Activated CD4-positive, alpha-beta T cell treated with anti-CD3 and anti-CD28 coated beads, Interleukin-2, amount 10 ng/mL, durations not matched to agents 24 days and 14 days (primary cell): Measurements from ENCODE around the gene RCSD1. TPM values are rescaled to one million over a fixed set of nuclear protein-coding genes. Genes with fewer than 3 reads are reported as not detected.
A peak's percentile ranks its signal among the peaks of the same experiment; 100 is the strongest.

Source experiments
- DNase-seq: peaks from one replicate; pipeline ENCODE4 v3.0.0; 2022
- H3K27ac Mint-ChIP-seq: one replicate; pipeline ENCODE4 v1.8.0; 2022; ENCODE audit warnings: mild to moderate bottlenecking, mixed read lengths
- H3K27me3 Mint-ChIP-seq: one replicate; pipeline ENCODE4 v1.8.0; 2022; ENCODE audit warnings: mixed read lengths
- H3K36me3 Mint-ChIP-seq: one replicate; pipeline ENCODE4 v1.8.0; 2022; ENCODE audit warnings: low read depth, mild to moderate bottlenecking, mixed read lengths
- H3K4me1 Mint-ChIP-seq: one replicate; pipeline ENCODE4 v1.8.0; 2021; ENCODE audit warnings: mixed read lengths
- H3K4me3 Mint-ChIP-seq: one replicate; pipeline ENCODE4 v1.8.0; 2022; ENCODE audit warnings: mild to moderate bottlenecking, moderate library complexity, mixed read lengths
- H3K9me3 Mint-ChIP-seq: one replicate; pipeline ENCODE4 v1.8.0; 2021; ENCODE audit warnings: mixed read lengths
- intact Hi-C: fragments of 100-400 bp; cut with micrococcal nuclease; formaldehyde crosslinking; loops from one replicate; pipeline ENCODE4 v1.15.1; 2023
- total RNA-seq: library from RNA; stranded (reverse); gene quantifications from 2 replicates; pipeline ENCODE4 v1.2.3, GENCODE V29; 2022

Gene RCSD1
- 74.7 and 81.0 TPM in 2 replicates for total RNA-seq

- intact Hi-C loops = loop anchor here (2.0 to 10.0 kb wide), 8 partner anchors 21 to 607 kb away; partner anchors contain the start of genes CREG1, DCAF6 and MPC2
- H3K36me3 Mint-ChIP-seq = peaks cover 36% of the 10 kb centered on the region
Observed at GRCh38 chr1:167629681-167630567, at the start of gene RCSD1. RCSD1 (plus strand) TSS chr1:167630232; CDS start chr1:167630424, 192 bp downstream.

GRCh38 chr1:167582064-167582463 is 48.0 kb upstream of the RCSD1 start:
- intact Hi-C loops = no loop called here
- Mint-ChIP-seq H3K4me3 (no peak overlapping the region), H3K27ac (no peak overlapping the region), H3K27me3 (peaks cover 2% of the 10 kb centered on the region), H3K4me1 (no peaks in the 10 kb centered on the region), H3K9me3 (no peaks in the 10 kb centered on the region), H3K36me3 (no peaks in the 10 kb centered on the region)
- DNase-seq = no peak

More at GRCh38 chr1:167629681-167630567, at the start of gene RCSD1:
- Mint-ChIP-seq H3K27me3 (no peaks in the 10 kb centered on the region), H3K4me1 (peaks cover 70% of the 10 kb centered on the region), H3K4me3 (peak within 1 kb of the TSS; percentile 94), H3K9me3 (peaks cover 7% of the 10 kb centered on the region), H3K27ac (peak within 1 kb of the TSS; percentile 98)
- DNase-seq = peak; percentile 88

- no peaks in the 10 kb centered on the region for H3K9me3 Mint-ChIP-seq
- H3K4me3 Mint-ChIP-seq = no peak overlapping the region
- H3K27me3 Mint-ChIP-seq = peaks cover 2% of the 10 kb centered on the region
- no peak overlapping the region for H3K27ac Mint-ChIP-seq
- H3K4me1 Mint-ChIP-seq = no peaks in the 10 kb centered on the region
- DNase-seq = no peak
- intact Hi-C loops = no loop called here
- H3K36me3 Mint-ChIP-seq = no peaks in the 10 kb centered on the region
Observed at GRCh38 chr1:167582722-167583121, 47.3 kb upstream of the RCSD1 start.

GRCh38 chr1:167584581-167584980 is 45.5 kb upstream of the RCSD1 start:
- Mint-ChIP-seq H3K4me3 (no peak overlapping the region), H3K27me3 (peaks cover 3% of the 10 kb centered on the region), H3K9me3 (peaks cover 5% of the 10 kb centered on the region), H3K4me1 (peaks cover 2% of the 10 kb centered on the region), H3K36me3 (no peaks in the 10 kb centered on the region), H3K27ac (no peak overlapping the region)
- intact Hi-C loops = no loop called here
- no peak for DNase-seq

- Mint-ChIP-seq H3K4me1 (peaks cover 2% of the 10 kb centered on the region), H3K4me3 (no peak overlapping the region)
Observed at GRCh38 chr1:167587342-167587741, 42.7 kb upstream of the RCSD1 start.

GRCh38 chr1:167587872-167588271 is 42.2 kb upstream of the RCSD1 start:
- Mint-ChIP-seq H3K27me3 (peaks cover 3% of the 10 kb centered on the region), H3K27ac (no peak overlapping the region), H3K9me3 (peaks cover 5% of the 10 kb centered on the region), H3K4me3 (no peak overlapping the region), H3K36me3 (peaks cover 2% of the 10 kb centered on the region), H3K4me1 (peaks cover 2% of the 10 kb centered on the region)
- intact Hi-C loops = no loop called here
- no peak for DNase-seq

More at GRCh38 chr1:167587342-167587741, 42.7 kb upstream of the RCSD1 start:
- Mint-ChIP-seq H3K27me3 (peaks cover 3% of the 10 kb centered on the region), H3K27ac (no peak overlapping the region), H3K36me3 (peaks cover under 1% of the 10 kb centered on the region), H3K9me3 (peaks cover 5% of the 10 kb centered on the region)
- intact Hi-C loops = no loop called here
- DNase-seq = no peak

GRCh38 chr1:167588361-167588760 is 41.7 kb upstream of the RCSD1 start:
- H3K4me3 Mint-ChIP-seq = no peak overlapping the region
- peaks cover 4% of the 10 kb centered on the region for H3K4me1 Mint-ChIP-seq
- peaks cover 2% of the 10 kb centered on the region for H3K36me3 Mint-ChIP-seq
- no peak overlapping the region for H3K27ac Mint-ChIP-seq
- intact Hi-C loops = no loop called here
- peaks cover 5% of the 10 kb centered on the region for H3K27me3 Mint-ChIP-seq
- DNase-seq = no peak
- peaks cover 5% of the 10 kb centered on the region for H3K9me3 Mint-ChIP-seq

- Mint-ChIP-seq H3K9me3 (peaks cover 5% of the 10 kb centered on the region), H3K27me3 (peaks cover 9% of the 10 kb centered on the region), H3K36me3 (peaks cover 2% of the 10 kb centered on the region), H3K4me1 (peaks cover 10% of the 10 kb centered on the region), H3K4me3 (no peak overlapping the region), H3K27ac (no peak overlapping the region)
- intact Hi-C loops = no loop called here
- no peak for DNase-seq
Observed at GRCh38 chr1:167592475-167592874, 37.6 kb upstream of the RCSD1 start.

- H3K36me3 Mint-ChIP-seq = peaks cover 2% of the 10 kb centered on the region
- H3K9me3 Mint-ChIP-seq = no peaks in the 10 kb centered on the region
- intact Hi-C loops = no loop called here
- no peak for DNase-seq
- H3K4me3 Mint-ChIP-seq = no peak overlapping the region
- H3K4me1 Mint-ChIP-seq = peaks cover 8% of the 10 kb centered on the region
- no peak overlapping the region for H3K27ac Mint-ChIP-seq
- peaks cover 6% of the 10 kb centered on the region for H3K27me3 Mint-ChIP-seq
Observed at GRCh38 chr1:167593860-167594259, 36.2 kb upstream of the RCSD1 start.

- H3K27me3 Mint-ChIP-seq = peaks cover 6% of the 10 kb centered on the region
- H3K27ac Mint-ChIP-seq = no peak overlapping the region
- intact Hi-C loops = no loop called here
- no peak for DNase-seq
- no peaks in the 10 kb centered on the region for H3K9me3 Mint-ChIP-seq
- no peak overlapping the region for H3K4me3 Mint-ChIP-seq
- peaks cover 2% of the 10 kb centered on the region for H3K36me3 Mint-ChIP-seq
- H3K4me1 Mint-ChIP-seq = peaks cover 13% of the 10 kb centered on the region
Observed at GRCh38 chr1:167594822-167595221, 35.2 kb upstream of the RCSD1 start.

- H3K27ac Mint-ChIP-seq = peak overlapping the region; percentile 85
- peaks cover 6% of the 10 kb centered on the region for H3K36me3 Mint-ChIP-seq
- DNase-seq = peak; percentile 85
- peaks cover 40% of the 10 kb centered on the region for H3K4me1 Mint-ChIP-seq
- peaks cover 4% of the 10 kb centered on the region for H3K27me3 Mint-ChIP-seq
- H3K4me3 Mint-ChIP-seq = peak overlapping the region; percentile 72
- peaks cover 3% of the 10 kb centered on the region for H3K9me3 Mint-ChIP-seq
- intact Hi-C loops = loop anchor here (1.0 kb wide), 7 partner anchors 17 to 336 kb away; partner anchors contain the start of gene DCAF6
Observed at GRCh38 chr1:167599957-167600581, 30.0 kb upstream of the RCSD1 start.

GRCh38 chr1:167601442-167602383 is 28.3 kb upstream of the RCSD1 start:
- Mint-ChIP-seq H3K4me3 (peak overlapping the region; percentile 40), H3K27me3 (no peaks in the 10 kb centered on the region), H3K4me1 (peaks cover 40% of the 10 kb centered on the region), H3K36me3 (peaks cover 9% of the 10 kb centered on the region), H3K9me3 (peaks cover 3% of the 10 kb centered on the region), H3K27ac (peak overlapping the region; percentile 85)
- intact Hi-C loops = no loop called here
- peak; percentile 72 for DNase-seq

GRCh38 chr1:167602840-167603239 is 27.2 kb upstream of the RCSD1 start:
- no peaks in the 10 kb centered on the region for H3K27me3 Mint-ChIP-seq
- peak; percentile 69 for DNase-seq
- intact Hi-C loops = no loop called here
- H3K4me3 Mint-ChIP-seq = peak overlapping the region; percentile 5
- H3K36me3 Mint-ChIP-seq = peaks cover 16% of the 10 kb centered on the region
- peaks cover 40% of the 10 kb centered on the region for H3K4me1 Mint-ChIP-seq
- H3K27ac Mint-ChIP-seq = peak overlapping the region; percentile 64
- peaks cover 10% of the 10 kb centered on the region for H3K9me3 Mint-ChIP-seq
